Immature natural killer cell (primary cell): ENCODE results near the gene SNTG2. TPM values are rescaled to one million over a fixed set of nuclear protein-coding genes. Genes with fewer than 3 reads are reported as not detected.

Experiments
- DNase-seq, 3 donors: peaks; one replicate each; pipeline ENCODE4 v3.0.0; 2022; ENCODE audit warnings: mixed read lengths in 1 of 3
- H3K27ac Mint-ChIP-seq, 6 donors: one replicate each; pipeline ENCODE4 v1.8.0; 2020; ENCODE audit warnings: mixed read lengths in 6 of 6, mild to moderate bottlenecking in 5 of 6, inconsistent platforms in 4 of 6, moderate library complexity in 3 of 6
- H3K27me3 Mint-ChIP-seq, 3 donors: one replicate each; pipeline ENCODE4 v1.8.0; 2020 to 2021; ENCODE audit warnings: low read depth in 3 of 3, mild to moderate bottlenecking in 3 of 3, mixed read lengths in 3 of 3, moderate library complexity in 3 of 3, inconsistent platforms in 1 of 3
- H3K36me3 Mint-ChIP-seq, 3 donors: one replicate each; pipeline ENCODE4 v1.8.0; 2020; ENCODE audit warnings: mixed read lengths in 3 of 3, inconsistent platforms in 2 of 3, mild to moderate bottlenecking in 2 of 3
- H3K4me1 Mint-ChIP-seq, 2 donors: one replicate each; pipeline ENCODE4 v1.8.0; 2020; ENCODE audit warnings: inconsistent platforms in 2 of 2, mild to moderate bottlenecking in 2 of 2, mixed read lengths in 2 of 2, moderate library complexity in 1 of 2
- H3K4me3 Mint-ChIP-seq, 5 donors: one replicate each; pipeline ENCODE4 v1.8.0; 2020; ENCODE audit warnings: mild to moderate bottlenecking in 5 of 5, mixed read lengths in 5 of 5, inconsistent platforms in 3 of 5, moderate library complexity in 3 of 5
- H3K9me3 Mint-ChIP-seq, 6 donors: one replicate each; pipeline ENCODE4 v1.8.0; 2020; ENCODE audit warnings: mild to moderate bottlenecking in 6 of 6, mixed read lengths in 6 of 6, inconsistent platforms in 4 of 6, moderate library complexity in 3 of 6
- polyA plus RNA-seq, 3 donors: library from polyadenylated mRNA; unstranded; fragments of 300-500 nt; fragmentation: Illumina TruSeq; gene quantifications; one replicate each; pipeline ENCODE4 v1.2.3, GENCODE V29; 2021

Gene SNTG2
- polyA plus RNA-seq, 3 donors from 2014 or later = not detected

DNA sequence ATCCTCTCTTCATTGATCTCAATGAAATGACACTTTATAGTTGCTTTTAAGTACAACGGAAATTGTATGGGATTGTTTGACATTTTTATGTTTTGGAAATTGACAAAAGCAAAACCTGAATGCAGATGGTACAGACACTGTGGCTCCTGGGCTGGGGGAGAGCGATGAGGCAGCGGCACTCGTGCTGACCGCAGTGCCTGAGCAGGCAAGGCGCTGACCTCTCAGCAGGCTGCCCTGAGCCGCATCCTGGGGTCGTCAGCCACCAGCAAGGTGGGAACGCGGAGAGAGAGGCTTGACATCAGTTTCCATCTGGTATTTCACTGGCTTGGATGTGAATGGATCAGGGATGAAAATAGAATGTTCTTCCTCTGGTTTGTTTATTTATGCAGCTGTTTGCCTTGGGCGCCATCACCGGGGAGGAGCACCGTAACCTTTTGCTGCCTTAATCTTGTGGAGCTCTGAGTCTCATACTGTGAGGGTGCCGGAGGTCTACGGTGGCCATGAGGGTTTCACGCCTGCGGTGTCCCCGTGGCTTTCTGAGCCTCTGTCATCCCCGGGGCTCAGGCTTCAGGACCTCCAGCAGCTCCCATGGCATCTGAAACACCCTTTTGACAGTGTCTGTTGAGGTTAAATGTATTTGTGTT lies 367.8 kb downstream of the SNTG2 start:
- Mint-ChIP-seq H3K27ac (no peak overlapping the region), H3K27me3 (peaks cover 0 to 9% (median under 1%) of the 10 kb centered on the region in 3 donors), H3K36me3 (no peaks in the 10 kb centered on the region), H3K4me3 (no peak overlapping the region), H3K9me3 (no peaks in the 10 kb centered on the region), H3K4me1 (no peaks in the 10 kb centered on the region)
- no peak for DNase-seq

- Mint-ChIP-seq H3K27ac (no peak overlapping the region), H3K27me3 (peaks cover 0 to 9% (median 0%) of the 10 kb centered on the region in 3 donors), H3K36me3 (no peaks in the 10 kb centered on the region), H3K9me3 (no peaks in the 10 kb centered on the region), H3K4me1 (no peaks in the 10 kb centered on the region), H3K4me3 (no peak overlapping the region)
- DNase-seq = no peak
These were observed 368.7 kb downstream of the SNTG2 start for GRCh38 chr2:1319393-1319792.

- Mint-ChIP-seq H3K4me1 (no peaks in the 10 kb centered on the region), H3K36me3 (no peaks in the 10 kb centered on the region), H3K27me3 (peaks cover 0 to 7% (median 0%) of the 10 kb centered on the region in 3 donors), H3K9me3 (no peaks in the 10 kb centered on the region), H3K4me3 (no peak overlapping the region), H3K27ac (no peak overlapping the region)
- no peak for DNase-seq
These were observed 370.7 kb downstream of the SNTG2 start for GRCh38 chr2:1321321-1321720.

GRCh38 chr2:1324884-1325283 lies 374.2 kb downstream of the SNTG2 start:
- Mint-ChIP-seq H3K4me3 (no peak overlapping the region), H3K4me1 (no peaks in the 10 kb centered on the region), H3K9me3 (no peaks in the 10 kb centered on the region), H3K36me3 (no peaks in the 10 kb centered on the region), H3K27ac (no peak overlapping the region), H3K27me3 (peaks cover 0 to 4% (median 3%) of the 10 kb centered on the region in 3 donors)
- no peak for DNase-seq

DNA sequence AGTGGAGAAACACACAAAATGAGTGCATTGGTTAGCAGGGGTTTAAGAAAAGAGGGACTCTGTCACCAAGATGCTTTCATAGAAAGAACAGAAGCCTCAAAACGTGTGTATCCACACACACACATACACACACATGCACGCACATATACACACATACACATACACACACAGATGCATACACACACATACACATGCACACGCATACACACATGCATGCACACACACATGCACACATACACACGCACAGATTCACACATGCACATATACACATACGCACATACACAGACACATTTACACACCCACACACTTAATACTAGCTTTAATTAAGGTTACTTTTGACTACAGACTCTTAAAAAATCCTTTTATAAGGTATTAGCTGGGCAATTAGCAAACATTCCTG lies 378.0 kb downstream of the SNTG2 start:
- no peak for DNase-seq
- no peak overlapping the region for H3K27ac Mint-ChIP-seq
- H3K36me3 Mint-ChIP-seq = no peaks in the 10 kb centered on the region
- peaks cover 2 to 5% (median 2%) of the 10 kb centered on the region in 3 donors for H3K27me3 Mint-ChIP-seq
- H3K9me3 Mint-ChIP-seq = no peaks in the 10 kb centered on the region
- no peak overlapping the region for H3K4me3 Mint-ChIP-seq
- no peaks in the 10 kb centered on the region for H3K4me1 Mint-ChIP-seq

DNA sequence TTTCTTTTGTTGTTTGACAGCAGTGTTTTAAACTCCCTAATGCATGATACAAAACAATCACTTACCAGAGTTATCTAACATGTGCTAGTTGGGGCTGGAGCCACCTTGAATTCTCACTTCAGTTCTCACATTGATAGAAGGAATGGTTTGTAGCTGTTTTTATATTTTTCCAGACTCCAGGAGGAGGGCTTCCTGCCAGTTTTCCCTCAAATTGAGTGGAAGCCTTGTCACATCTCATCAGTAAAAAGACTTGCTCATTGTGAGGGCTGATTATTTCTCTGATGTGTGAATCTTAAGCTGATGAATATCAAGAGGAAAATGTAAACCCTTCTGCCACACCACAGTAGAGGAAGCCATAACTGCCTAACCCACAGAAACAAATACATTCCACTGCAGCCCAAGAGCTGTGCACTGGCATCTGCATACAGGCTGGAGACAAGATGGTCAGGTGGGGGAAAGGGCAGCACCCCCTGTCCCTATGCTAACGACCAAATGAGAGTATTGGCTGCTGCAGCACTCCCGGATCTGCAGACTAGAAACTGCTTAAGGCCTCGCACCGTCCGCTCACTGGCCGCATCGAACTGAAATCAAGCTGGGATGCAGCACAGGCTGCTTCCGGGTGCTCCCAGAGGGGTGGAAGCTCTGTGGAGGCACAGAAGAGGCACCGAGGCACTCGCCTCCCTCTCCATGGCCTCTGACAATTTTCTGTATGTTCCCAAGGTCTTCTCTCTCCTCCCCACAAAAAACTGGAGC lies 388.9 kb downstream of the SNTG2 start:
- Mint-ChIP-seq H3K27ac (no peak overlapping the region), H3K27me3 (peaks cover 0 to 3% (median 0%) of the 10 kb centered on the region in 3 donors), H3K4me1 (no peaks in the 10 kb centered on the region), H3K36me3 (no peaks in the 10 kb centered on the region), H3K4me3 (no peak overlapping the region), H3K9me3 (no peaks in the 10 kb centered on the region)
- DNase-seq = no peak

DNA sequence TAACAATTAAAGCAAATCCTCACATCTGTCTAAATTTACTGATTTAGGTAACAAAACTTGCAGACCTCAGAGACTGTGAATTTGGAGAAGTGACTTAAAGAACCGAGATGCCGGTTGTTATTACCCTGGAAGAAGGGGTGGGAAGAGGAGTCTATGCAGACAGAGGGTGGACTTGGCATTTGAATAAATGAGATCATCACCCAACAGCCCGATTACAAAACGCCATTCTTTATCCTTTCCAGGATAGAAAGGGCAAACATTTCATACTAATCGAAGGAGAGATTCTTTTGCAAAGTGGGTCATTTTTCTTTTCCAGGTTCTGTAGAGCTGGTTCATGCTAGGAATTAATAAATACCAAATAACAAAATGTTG lies 389.5 kb downstream of the SNTG2 start:
- no peaks in the 10 kb centered on the region for H3K36me3 Mint-ChIP-seq
- H3K27ac Mint-ChIP-seq = no peak overlapping the region
- peaks cover 0 to 3% (median 0%) of the 10 kb centered on the region in 3 donors for H3K27me3 Mint-ChIP-seq
- DNase-seq = no peak
- H3K4me3 Mint-ChIP-seq = no peak overlapping the region
- H3K9me3 Mint-ChIP-seq = no peaks in the 10 kb centered on the region
- H3K4me1 Mint-ChIP-seq = no peaks in the 10 kb centered on the region

DNA sequence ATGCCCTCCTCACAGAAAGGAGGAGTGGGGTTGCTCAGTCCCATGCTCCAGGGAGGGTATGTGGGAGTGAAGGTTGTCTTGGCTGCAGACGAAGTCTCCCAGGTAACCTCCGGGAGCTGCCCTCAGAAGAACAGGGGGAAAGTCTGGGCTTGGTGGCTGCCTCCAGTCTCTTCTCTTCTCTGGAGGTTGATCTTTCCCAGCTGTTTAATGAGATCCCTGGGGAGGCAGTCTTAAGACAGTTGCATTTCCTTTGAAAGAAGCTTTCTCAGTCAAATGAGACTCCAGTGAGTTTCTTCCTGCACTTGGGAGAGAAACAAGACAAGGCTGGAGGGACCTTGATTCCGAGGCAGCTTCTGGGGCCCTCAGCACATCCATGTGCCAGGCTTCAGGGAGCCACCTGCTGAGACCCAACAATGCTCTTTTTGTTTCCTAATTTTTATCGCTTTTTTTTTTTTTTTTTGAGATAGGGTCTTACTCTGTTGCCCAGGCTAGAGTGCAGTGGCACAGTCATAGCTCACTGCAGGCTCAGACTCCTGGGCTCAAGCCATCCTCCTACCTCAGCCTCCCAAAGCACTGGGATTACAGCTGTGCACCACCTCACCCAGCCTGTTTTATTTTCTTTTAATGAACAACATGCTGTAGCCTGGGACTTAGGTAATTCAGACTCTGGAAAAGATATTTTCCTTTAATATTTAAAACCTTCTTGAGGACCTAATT lies 390.9 kb downstream of the SNTG2 start:
- H3K27me3 Mint-ChIP-seq = peaks cover 0 to 2% (median 0%) of the 10 kb centered on the region in 3 donors
- DNase-seq = no peak
- no peaks in the 10 kb centered on the region for H3K4me1 Mint-ChIP-seq
- no peak overlapping the region for H3K4me3 Mint-ChIP-seq
- H3K9me3 Mint-ChIP-seq = no peaks in the 10 kb centered on the region
- H3K27ac Mint-ChIP-seq = no peak overlapping the region
- H3K36me3 Mint-ChIP-seq = no peaks in the 10 kb centered on the region

DNA sequence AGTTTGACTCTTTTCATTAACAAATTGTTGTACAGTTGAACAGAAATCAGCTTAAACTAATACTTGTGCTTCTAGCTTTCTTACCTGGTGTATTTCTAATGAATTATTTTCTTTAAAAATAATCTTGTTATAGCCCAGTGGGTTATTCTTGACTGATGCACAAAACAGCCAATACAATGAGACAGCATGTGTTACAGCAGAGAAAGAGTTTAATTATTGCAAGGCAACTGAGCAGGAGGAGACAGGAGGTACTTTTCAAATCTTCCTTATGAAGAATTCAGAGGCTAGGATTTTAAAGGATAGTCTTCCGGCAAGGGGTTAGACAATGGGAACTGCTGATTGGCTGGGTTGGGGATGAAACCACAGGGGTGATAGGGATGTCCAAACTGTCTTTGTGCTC lies 398.1 kb downstream of the SNTG2 start:
- no peak overlapping the region for H3K4me3 Mint-ChIP-seq
- no peak for DNase-seq
- H3K4me1 Mint-ChIP-seq = no peaks in the 10 kb centered on the region
- H3K36me3 Mint-ChIP-seq = no peaks in the 10 kb centered on the region
- peaks cover 0 to 10% (median 5%) of the 10 kb centered on the region in 3 donors for H3K27me3 Mint-ChIP-seq
- no peak overlapping the region for H3K27ac Mint-ChIP-seq
- H3K9me3 Mint-ChIP-seq = peaks cover 0 to 14% (median 5%) of the 10 kb centered on the region in 6 donors

DNA sequence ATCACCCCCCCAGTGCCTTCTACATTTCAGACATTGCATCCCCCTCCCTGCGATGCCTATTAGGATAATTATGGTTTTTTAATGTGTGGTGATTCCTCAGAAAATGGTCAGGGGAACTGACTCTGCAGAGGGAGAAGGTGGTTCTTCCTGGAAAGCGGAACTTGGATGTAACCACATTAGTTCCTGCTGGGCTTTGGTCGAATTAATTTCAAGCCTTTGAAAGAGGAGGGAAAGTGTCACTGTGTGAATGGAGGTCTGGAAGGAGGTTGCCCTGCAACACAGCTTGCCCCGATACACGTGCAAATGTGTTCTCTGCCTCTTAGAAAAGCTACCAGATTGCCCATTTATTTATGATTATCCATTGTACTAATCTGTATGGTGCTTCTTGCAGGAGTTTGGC lies 399.5 kb downstream of the SNTG2 start:
- Mint-ChIP-seq H3K27ac (no peak overlapping the region), H3K36me3 (no peaks in the 10 kb centered on the region), H3K4me3 (no peak overlapping the region)

GRCh38 chr2:1353124-1353523 lies 402.5 kb downstream of the SNTG2 start:
- no peak overlapping the region for H3K4me3 Mint-ChIP-seq
- H3K4me1 Mint-ChIP-seq = no peaks in the 10 kb centered on the region
- peaks cover 3 to 11% (median 5%) of the 10 kb centered on the region in 6 donors for H3K9me3 Mint-ChIP-seq
- no peak for DNase-seq
- no peak overlapping the region for H3K27ac Mint-ChIP-seq
- no peaks in the 10 kb centered on the region for H3K36me3 Mint-ChIP-seq
- peaks cover 0 to 5% (median 2%) of the 10 kb centered on the region in 3 donors for H3K27me3 Mint-ChIP-seq

More for the DNA sequence above, 399.5 kb downstream of the SNTG2 start:
- no peaks in the 10 kb centered on the region for H3K4me1 Mint-ChIP-seq
- no peak for DNase-seq
- peaks cover 0 to 10% (median 5%) of the 10 kb centered on the region in 3 donors for H3K27me3 Mint-ChIP-seq
- peaks cover 0 to 14% (median 5%) of the 10 kb centered on the region in 6 donors for H3K9me3 Mint-ChIP-seq

- H3K27ac Mint-ChIP-seq = no peak overlapping the region
- no peak overlapping the region for H3K4me3 Mint-ChIP-seq
- H3K36me3 Mint-ChIP-seq = no peaks in the 10 kb centered on the region
- no peaks in the 10 kb centered on the region for H3K4me1 Mint-ChIP-seq
- H3K9me3 Mint-ChIP-seq = peaks cover under 1 to 7% (median 4%) of the 10 kb centered on the region in 6 donors
- peaks cover 0 to 3% (median 1%) of the 10 kb centered on the region in 3 donors for H3K27me3 Mint-ChIP-seq
- no peak for DNase-seq
These were observed 402.9 kb downstream of the SNTG2 start for GRCh38 chr2:1353543-1353942.

GRCh38 chr2:1360144-1360543 lies 409.5 kb downstream of the SNTG2 start:
- Mint-ChIP-seq H3K4me1 (no peaks in the 10 kb centered on the region), H3K27ac (no peak overlapping the region), H3K27me3 (peaks cover 3 to 4% (median 3%) of the 10 kb centered on the region in 3 donors), H3K4me3 (no peak overlapping the region), H3K36me3 (no peaks in the 10 kb centered on the region), H3K9me3 (peaks cover 0 to 3% (median 0%) of the 10 kb centered on the region in 6 donors)
- DNase-seq = no peak
